Measurements from ENCODE around the gene BCKDK.

The BCKDK gene

DNA sequence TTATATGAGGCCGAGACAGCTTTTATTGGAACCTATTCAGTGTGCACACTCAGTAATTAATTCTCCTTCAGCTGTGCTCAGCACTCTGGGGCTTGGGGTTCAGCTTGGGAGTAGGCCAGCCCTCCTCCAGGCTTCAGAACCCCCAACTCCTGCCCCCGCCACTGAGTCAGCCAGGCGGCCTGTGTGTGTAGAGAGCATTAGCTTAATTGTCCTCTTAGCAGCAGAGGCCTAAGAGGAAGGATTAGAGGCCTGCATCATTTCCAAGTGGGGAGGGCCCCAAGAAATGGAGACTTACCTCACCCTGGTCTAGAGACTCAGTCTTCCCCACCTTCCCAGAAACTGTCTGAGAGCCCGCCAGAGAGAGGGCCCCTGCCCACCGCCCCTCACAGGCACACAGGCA, 20.2 kb upstream of the BCKDK start:
- no peak overlapping the region for H3K4me3 ChIP-seq (ENCODE audit: control insufficient read depth, low read depth, low read length)
- DNase-seq (ENCODE audit: low read depth), result no peak
- TF ChIP-seq, protein P1, sequence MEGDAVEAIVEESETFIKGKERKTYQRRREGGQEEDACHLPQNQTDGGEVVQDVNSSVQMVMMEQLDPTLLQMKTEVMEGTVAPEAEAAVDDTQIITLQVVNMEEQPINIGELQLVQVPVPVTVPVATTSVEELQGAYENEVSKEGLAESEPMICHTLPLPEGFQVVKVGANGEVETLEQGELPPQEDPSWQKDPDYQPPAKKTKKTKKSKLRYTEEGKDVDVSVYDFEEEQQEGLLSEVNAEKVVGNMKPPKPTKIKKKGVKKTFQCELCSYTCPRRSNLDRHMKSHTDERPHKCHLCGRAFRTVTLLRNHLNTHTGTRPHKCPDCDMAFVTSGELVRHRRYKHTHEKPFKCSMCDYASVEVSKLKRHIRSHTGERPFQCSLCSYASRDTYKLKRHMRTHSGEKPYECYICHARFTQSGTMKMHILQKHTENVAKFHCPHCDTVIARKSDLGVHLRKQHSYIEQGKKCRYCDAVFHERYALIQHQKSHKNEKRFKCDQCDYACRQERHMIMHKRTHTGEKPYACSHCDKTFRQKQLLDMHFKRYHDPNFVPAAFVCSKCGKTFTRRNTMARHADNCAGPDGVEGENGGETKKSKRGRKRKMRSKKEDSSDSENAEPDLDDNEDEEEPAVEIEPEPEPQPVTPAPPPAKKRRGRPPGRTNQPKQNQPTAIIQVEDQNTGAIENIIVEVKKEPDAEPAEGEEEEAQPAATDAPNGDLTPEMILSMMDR (conservative IDR thresholded peaks at IDR 0.05; ENCODE audit: control insufficient read depth, insufficient read depth, low read depth, low read length), result no peak

- no peak within 1 kb of the TSS for H3K4me3 ChIP-seq (ENCODE audit: control insufficient read depth, low read depth, low read length)
- TF ChIP-seq, protein P1 (conservative IDR thresholded peaks at IDR 0.05; ENCODE audit: control insufficient read depth, insufficient read depth, low read depth, low read length), result no peak
- no peak for DNase-seq (ENCODE audit: low read depth)
These were observed 19.6 kb upstream of the BCKDK start, which contains the start of gene PRSS53 for GRCh38 chr16:31088459-31089183. PRSS53 (minus strand) TSS chr16:31088943; CDS start chr16:31088809, 134 bp downstream.

DNA sequence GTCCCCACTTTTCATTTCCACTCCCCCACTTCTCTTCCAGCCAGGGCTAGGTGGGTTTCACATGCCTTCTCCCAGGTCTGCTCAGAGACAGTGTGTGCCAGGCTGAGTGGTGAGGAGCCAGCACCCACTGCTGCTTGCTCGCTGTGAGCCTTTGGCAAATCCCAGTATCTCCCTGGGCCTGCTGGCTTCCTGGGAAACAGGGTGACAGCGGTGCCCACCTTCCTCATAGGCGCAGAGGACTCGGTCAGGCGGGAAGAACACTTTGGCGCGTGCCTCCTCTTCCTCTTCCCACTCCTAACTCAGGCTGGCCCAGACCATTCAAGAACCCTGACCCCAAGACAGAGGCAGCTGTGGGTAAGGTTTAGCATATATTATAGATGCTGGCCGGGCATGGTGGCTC, 19.0 kb upstream of the BCKDK start:
- TF ChIP-seq, protein P1 (conservative IDR thresholded peaks at IDR 0.05; ENCODE audit: control insufficient read depth, insufficient read depth, low read depth, low read length), result no peak
- no peak for DNase-seq (ENCODE audit: low read depth)
- no peak overlapping the region for H3K4me3 ChIP-seq (ENCODE audit: control insufficient read depth, low read depth, low read length)

DNA sequence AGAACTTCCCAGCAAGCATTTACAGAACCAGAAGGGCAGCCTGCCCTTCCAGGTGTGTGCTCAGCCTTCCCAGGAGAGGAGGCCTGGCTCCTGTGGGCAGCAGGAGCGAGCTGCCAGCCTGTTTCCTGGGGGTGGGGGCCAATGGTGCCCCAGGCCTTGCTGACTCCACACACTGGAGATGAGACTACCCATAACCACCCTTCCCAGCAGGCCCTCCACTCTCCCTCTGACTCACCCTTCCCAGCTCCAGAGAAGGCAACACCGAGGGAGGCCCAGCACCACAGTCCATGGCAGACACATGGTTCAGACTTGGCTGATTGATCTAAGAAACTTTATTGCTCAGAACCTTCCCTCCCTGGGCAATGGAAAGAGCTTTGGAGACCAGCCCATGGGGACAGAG, 17.6 kb upstream of the BCKDK start:
- no peak overlapping the region for H3K4me3 ChIP-seq (ENCODE audit: control insufficient read depth, low read depth, low read length)
- DNase-seq (ENCODE audit: low read depth), result peak; percentile 71
- TF ChIP-seq, protein P1 (conservative IDR thresholded peaks at IDR 0.05; ENCODE audit: control insufficient read depth, insufficient read depth, low read depth, low read length), result no peak

DNA sequence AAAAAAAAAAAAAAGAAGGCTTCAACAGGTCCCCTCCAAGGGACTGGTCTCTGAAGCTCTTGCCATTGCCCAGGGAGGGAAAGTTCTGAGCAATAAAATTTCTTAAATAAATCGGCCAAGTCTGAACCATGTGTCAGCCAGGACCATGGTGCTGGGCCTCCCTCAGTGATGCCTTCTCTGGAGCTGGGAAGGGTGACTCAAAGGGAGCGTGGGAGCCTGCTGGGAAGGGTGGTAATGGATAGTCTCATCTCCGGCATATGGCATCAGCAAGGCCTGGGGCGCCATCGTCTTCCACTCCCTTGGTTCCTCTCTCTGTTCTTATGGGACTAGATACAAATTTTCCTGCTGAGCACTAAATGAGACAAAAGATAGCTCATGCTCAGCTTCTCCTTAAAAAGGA, 15.9 kb upstream of the BCKDK start:
- TF ChIP-seq, protein P1 (conservative IDR thresholded peaks at IDR 0.05; ENCODE audit: control insufficient read depth, insufficient read depth, low read depth, low read length), result no peak
- peak; percentile 88 for DNase-seq (ENCODE audit: low read depth)
- H3K4me3 ChIP-seq (ENCODE audit: control insufficient read depth, low read depth, low read length), result no peak overlapping the region

GRCh38 chr16:31093132-31093703, 15.0 kb upstream of the BCKDK start:
- DNase-seq (ENCODE audit: low read depth), result peak; percentile 64
- TF ChIP-seq, protein P1 (conservative IDR thresholded peaks at IDR 0.05; ENCODE audit: control insufficient read depth, insufficient read depth, low read depth, low read length), result no peak
- H3K4me3 ChIP-seq (ENCODE audit: control insufficient read depth, low read depth, low read length), result peak overlapping the region; percentile 94
